ENCODE results near the gene ART4. TPM values are rescaled to one million over a fixed set of nuclear protein-coding genes. Genes with fewer than 3 reads are reported as not detected.

The ART4 gene
- polyA plus RNA-seq, 1 donor from 2014 or later = not detected

DNA sequence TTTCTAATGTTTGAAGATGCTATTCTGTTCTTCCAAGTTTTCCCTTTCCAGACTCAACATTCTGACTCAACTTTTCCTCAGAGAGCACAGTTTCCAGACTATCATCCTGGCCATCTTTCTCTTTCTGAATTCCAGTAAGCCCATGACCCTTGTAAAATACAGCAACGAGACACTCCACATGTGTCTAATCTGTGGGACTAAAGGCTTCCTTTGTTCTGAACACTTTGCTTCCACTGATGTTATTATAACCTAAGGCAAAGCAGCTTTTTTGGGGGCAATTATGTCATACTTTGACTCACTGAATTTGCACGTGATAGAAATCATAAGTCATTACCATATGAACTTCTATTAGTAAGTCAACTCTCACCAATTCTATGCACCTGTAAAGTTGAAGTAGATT lies 6.3 kb upstream of the ART4 start:
- Histone ChIP-seq H3K79me2 (replicated peaks; ENCODE audit: insufficient read depth, low read length) (no peaks in the 10 kb centered on the region), H3K4me3 (ENCODE audit: low read length) (no peak overlapping the region), H3K9me2 (ENCODE audit: insufficient read depth, low read length) (no peaks in the 10 kb centered on the region), H4K20me1 (ENCODE audit: insufficient read depth) (no peaks in the 10 kb centered on the region), H3K4me2 (ENCODE audit: low read length) (no peak overlapping the region), H3F3A (ENCODE audit: insufficient read depth, low read length, poor library complexity, severe bottlenecking) (no peaks in the 10 kb centered on the region), H3K36me3 (ENCODE audit: insufficient read depth, low read length) (no peaks in the 10 kb centered on the region), H3K9me3 (ENCODE audit: low read length) (no peaks in the 10 kb centered on the region), H3K27ac (ENCODE audit: low read length) (no peak overlapping the region), H3K9ac (ENCODE audit: low read length) (no peak overlapping the region), H3K27me3 (ENCODE audit: insufficient read depth, low read depth, low read length) (no peaks in the 10 kb centered on the region), H2AFZ (ENCODE audit: low read depth, low read length) (no peak overlapping the region)
- TF ChIP-seq RAD21 (conservative IDR thresholded peaks at IDR 0.05) (no peak), SMC3 (conservative IDR thresholded peaks at IDR 0.05; ENCODE audit: poor library complexity) (no peak), POLR2AphosphoS5 (IDR thresholded peaks at IDR 0.05) (no peak), TAF1 (IDR thresholded peaks at IDR 0.05; ENCODE audit: low read depth) (no peak), EP300 (conservative IDR thresholded peaks at IDR 0.05; ENCODE audit: poor library complexity, severe bottlenecking) (no peak), EZH2 (IDR thresholded peaks at IDR 0.05; ENCODE audit: borderline replicate concordance, insufficient read depth, low read length, poor library complexity, severe bottlenecking) (no peak), MXI1 (conservative IDR thresholded peaks at IDR 0.05; ENCODE audit: poor library complexity, severe bottlenecking) (no peak)
- TF ChIP-seq, protein P1, sequence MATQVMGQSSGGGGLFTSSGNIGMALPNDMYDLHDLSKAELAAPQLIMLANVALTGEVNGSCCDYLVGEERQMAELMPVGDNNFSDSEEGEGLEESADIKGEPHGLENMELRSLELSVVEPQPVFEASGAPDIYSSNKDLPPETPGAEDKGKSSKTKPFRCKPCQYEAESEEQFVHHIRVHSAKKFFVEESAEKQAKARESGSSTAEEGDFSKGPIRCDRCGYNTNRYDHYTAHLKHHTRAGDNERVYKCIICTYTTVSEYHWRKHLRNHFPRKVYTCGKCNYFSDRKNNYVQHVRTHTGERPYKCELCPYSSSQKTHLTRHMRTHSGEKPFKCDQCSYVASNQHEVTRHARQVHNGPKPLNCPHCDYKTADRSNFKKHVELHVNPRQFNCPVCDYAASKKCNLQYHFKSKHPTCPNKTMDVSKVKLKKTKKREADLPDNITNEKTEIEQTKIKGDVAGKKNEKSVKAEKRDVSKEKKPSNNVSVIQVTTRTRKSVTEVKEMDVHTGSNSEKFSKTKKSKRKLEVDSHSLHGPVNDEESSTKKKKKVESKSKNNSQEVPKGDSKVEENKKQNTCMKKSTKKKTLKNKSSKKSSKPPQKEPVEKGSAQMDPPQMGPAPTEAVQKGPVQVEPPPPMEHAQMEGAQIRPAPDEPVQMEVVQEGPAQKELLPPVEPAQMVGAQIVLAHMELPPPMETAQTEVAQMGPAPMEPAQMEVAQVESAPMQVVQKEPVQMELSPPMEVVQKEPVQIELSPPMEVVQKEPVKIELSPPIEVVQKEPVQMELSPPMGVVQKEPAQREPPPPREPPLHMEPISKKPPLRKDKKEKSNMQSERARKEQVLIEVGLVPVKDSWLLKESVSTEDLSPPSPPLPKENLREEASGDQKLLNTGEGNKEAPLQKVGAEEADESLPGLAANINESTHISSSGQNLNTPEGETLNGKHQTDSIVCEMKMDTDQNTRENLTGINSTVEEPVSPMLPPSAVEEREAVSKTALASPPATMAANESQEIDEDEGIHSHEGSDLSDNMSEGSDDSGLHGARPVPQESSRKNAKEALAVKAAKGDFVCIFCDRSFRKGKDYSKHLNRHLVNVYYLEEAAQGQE (IDR thresholded peaks at IDR 0.05; ENCODE audit: borderline replicate concordance) = no peak
- TF ChIP-seq, protein P2, sequence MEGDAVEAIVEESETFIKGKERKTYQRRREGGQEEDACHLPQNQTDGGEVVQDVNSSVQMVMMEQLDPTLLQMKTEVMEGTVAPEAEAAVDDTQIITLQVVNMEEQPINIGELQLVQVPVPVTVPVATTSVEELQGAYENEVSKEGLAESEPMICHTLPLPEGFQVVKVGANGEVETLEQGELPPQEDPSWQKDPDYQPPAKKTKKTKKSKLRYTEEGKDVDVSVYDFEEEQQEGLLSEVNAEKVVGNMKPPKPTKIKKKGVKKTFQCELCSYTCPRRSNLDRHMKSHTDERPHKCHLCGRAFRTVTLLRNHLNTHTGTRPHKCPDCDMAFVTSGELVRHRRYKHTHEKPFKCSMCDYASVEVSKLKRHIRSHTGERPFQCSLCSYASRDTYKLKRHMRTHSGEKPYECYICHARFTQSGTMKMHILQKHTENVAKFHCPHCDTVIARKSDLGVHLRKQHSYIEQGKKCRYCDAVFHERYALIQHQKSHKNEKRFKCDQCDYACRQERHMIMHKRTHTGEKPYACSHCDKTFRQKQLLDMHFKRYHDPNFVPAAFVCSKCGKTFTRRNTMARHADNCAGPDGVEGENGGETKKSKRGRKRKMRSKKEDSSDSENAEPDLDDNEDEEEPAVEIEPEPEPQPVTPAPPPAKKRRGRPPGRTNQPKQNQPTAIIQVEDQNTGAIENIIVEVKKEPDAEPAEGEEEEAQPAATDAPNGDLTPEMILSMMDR (IDR thresholded peaks at IDR 0.05; ENCODE audit: poor library complexity, severe bottlenecking) = no peak

DNA sequence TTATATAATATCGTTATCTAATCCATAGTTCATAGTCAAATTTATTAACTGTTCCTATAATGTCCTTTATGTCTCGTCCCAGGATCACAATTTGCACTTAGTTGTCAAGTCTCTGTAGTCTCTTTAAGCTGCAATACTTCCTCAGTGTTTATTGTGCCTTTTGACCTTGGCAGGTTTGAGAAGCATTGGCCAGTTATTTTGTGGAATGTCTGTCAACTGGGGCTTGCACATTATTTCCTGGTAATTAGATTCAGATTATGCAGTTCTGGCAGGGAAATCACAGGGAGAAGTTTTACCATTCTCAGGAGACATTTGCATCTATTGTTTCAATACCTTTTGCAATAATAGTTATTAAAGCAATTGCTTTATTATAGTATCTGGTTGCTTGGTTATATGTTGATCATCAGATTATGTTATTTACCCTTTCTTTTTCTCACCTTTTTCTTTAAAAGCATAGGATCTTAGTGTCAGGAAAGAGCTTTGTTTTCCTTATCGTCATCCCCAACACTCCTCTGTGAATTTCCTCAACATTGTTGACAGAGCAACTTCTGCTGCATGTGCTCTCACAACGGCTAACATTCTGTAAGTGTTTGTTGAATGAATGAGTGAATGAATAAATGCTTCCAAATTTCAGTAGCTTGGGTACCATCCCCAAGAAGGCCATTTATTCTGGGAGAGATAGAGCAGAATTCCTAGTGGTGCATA lies 3.7 kb upstream of the ART4 start:
- no peaks in the 10 kb centered on the region for H3K36me3 ChIP-seq (ENCODE audit: insufficient read depth, low read length)
- no peak overlapping the region for H2AFZ ChIP-seq (ENCODE audit: low read depth, low read length)
- TF ChIP-seq RAD21 (conservative IDR thresholded peaks at IDR 0.05) = no peak
- TF ChIP-seq SMC3 (conservative IDR thresholded peaks at IDR 0.05; ENCODE audit: poor library complexity) = no peak
- TF ChIP-seq TAF1 (IDR thresholded peaks at IDR 0.05; ENCODE audit: low read depth) = no peak
- TF ChIP-seq, protein P2 (IDR thresholded peaks at IDR 0.05; ENCODE audit: poor library complexity, severe bottlenecking) = no peak
- TF ChIP-seq, protein P1 (IDR thresholded peaks at IDR 0.05; ENCODE audit: borderline replicate concordance) = no peak
- no peak for TF ChIP-seq EZH2 (IDR thresholded peaks at IDR 0.05; ENCODE audit: borderline replicate concordance, insufficient read depth, low read length, poor library complexity, severe bottlenecking)
- TF ChIP-seq MXI1 (conservative IDR thresholded peaks at IDR 0.05; ENCODE audit: poor library complexity, severe bottlenecking) = no peak
- no peak for TF ChIP-seq EP300 (conservative IDR thresholded peaks at IDR 0.05; ENCODE audit: poor library complexity, severe bottlenecking)
- TF ChIP-seq POLR2AphosphoS5 (IDR thresholded peaks at IDR 0.05) = no peak
- H3K27ac ChIP-seq (ENCODE audit: low read length) = no peak overlapping the region
- no peak overlapping the region for H3K4me3 ChIP-seq (ENCODE audit: low read length)
- H4K20me1 ChIP-seq (ENCODE audit: insufficient read depth) = no peaks in the 10 kb centered on the region
- no peaks in the 10 kb centered on the region for H3K9me2 ChIP-seq (ENCODE audit: insufficient read depth, low read length)
- H3F3A ChIP-seq (ENCODE audit: insufficient read depth, low read length, poor library complexity, severe bottlenecking) = no peaks in the 10 kb centered on the region
- H3K4me2 ChIP-seq (ENCODE audit: low read length) = no peak overlapping the region
- H3K27me3 ChIP-seq (ENCODE audit: insufficient read depth, low read depth, low read length) = no peaks in the 10 kb centered on the region
- no peaks in the 10 kb centered on the region for H3K79me2 ChIP-seq (replicated peaks; ENCODE audit: insufficient read depth, low read length)
- no peak overlapping the region for H3K9ac ChIP-seq (ENCODE audit: low read length)
- H3K9me3 ChIP-seq (ENCODE audit: low read length) = no peaks in the 10 kb centered on the region

All from neural cell (in vitro differentiated cells).